Thoracic aorta (tissue), 2 donors: Measurements from ENCODE around the gene EHD2. TPM values are rescaled to one million over a fixed set of nuclear protein-coding genes. Genes with fewer than 3 reads are reported as not detected.
"Not testable (repeated sequence)": the region's sequence is repeated elsewhere in the genome, so short reads cannot be mapped to it uniquely, and the experiment has no call there.

Source experiments
- ATAC-seq: fragments of 150-250 bp; one replicate; pipeline ENCODE4 v1.8.0; 2017; ENCODE audit warnings: low read depth; ENCODE audit not compliant: insufficient number of reproducible peaks, low FRiP score
- DNase-seq: peaks from one replicate; pipeline ENCODE4 v3.0.0-alpha.2; 2020; ENCODE audit warnings: low spot score
- H3K27ac ChIP-seq, 2 donors: fragments of 200-600 bp; sonication (generic); 1 replicate in 1 of 2; 2 replicates in 1 of 2; pipeline ENCODE4 v1.5.1; 2016; ENCODE audit warnings: mild to moderate bottlenecking in 2 of 2, moderate library complexity in 2 of 2
- H3K27me3 ChIP-seq: fragments of 200-600 bp; sonication (generic); replicated peaks from 2 replicates; pipeline ENCODE4 v1.6.0; 2016; ENCODE audit warnings: mild to moderate bottlenecking; ENCODE audit not compliant: insufficient read depth
- H3K36me3 ChIP-seq: fragments of 200-600 bp; sonication (generic); one replicate; pipeline ENCODE4 v1.5.1; 2016
- H3K4me1 ChIP-seq, 2 donors: fragments of 200-600 bp; sonication (generic); 1 replicate in 1 of 2; 2 replicates in 1 of 2; pipeline versions ENCODE4 v1.5.1 to v1.6.0; 2016; ENCODE audit warnings: low read depth in 2 of 2, mild to moderate bottlenecking in 1 of 2; ENCODE audit not compliant: control insufficient read depth in 1 of 2
- H3K4me3 ChIP-seq: fragments of 200-600 bp; sonication (generic); 2 replicates; pipeline ENCODE4 v1.5.1; 2016; ENCODE audit warnings: mild to moderate bottlenecking
- H3K9me3 ChIP-seq: fragments of 200-600 bp; sonication (generic); 2 replicates; pipeline ENCODE4 v1.5.1; 2016
- total RNA-seq, 2 donors: library from RNA; depleted of rRNA; stranded (reverse); fragments of >200 nt; gene quantifications; one replicate each; pipeline versions ENCODE4 v1.1.0 to v1.2.3, GENCODE V29; 2016
- TF ChIP-seq, protein P1 (sequence below): fragments of 200-600 bp; sonication (generic); IDR thresholded peaks from one replicate; pipeline ENCODE4 v1.5.1; 2019; ENCODE audit warnings: antibody characterized with exemption

EHD2 gene
- total RNA-seq, 2 donors from 2014 or later = 141 to 195 TPM

DNA sequence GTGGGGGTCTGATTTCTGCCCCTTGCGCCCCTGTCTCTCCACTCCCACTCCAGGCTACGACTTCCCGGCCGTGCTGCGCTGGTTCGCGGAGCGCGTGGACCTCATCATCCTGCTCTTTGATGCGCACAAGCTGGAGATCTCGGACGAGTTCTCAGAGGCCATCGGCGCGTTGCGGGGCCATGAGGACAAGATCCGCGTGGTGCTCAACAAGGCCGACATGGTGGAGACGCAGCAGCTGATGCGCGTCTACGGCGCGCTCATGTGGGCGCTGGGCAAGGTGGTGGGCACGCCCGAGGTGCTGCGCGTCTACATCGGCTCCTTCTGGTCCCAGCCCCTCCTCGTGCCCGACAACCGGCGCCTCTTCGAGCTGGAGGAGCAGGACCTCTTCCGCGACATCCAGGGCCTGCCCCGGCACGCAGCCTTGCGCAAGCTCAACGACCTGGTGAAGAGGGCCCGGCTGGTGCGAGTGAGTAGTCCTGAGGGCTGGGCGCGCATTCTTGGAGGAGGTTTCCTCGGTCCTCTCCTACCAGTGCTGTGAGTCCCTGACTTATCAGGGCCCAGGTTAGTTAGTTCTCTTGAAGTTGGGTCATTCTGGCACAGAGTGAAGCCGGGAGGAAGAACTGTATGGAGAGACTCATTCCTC is 12.7 kb downstream of the EHD2 start:
- Histone ChIP-seq H3K4me1 (peaks cover 12 to 49% of the 10 kb centered on the region in 2 donors), H3K4me3 (no peak overlapping the region), H3K36me3 (peaks cover 18% of the 10 kb centered on the region), H3K27me3 (no peaks in the 10 kb centered on the region), H3K27ac (peak overlapping the region; percentile 4 to 19), H3K9me3 (no peaks in the 10 kb centered on the region)
- DNase-seq (no peak), ATAC-seq (no peak)
- TF ChIP-seq, protein P1, sequence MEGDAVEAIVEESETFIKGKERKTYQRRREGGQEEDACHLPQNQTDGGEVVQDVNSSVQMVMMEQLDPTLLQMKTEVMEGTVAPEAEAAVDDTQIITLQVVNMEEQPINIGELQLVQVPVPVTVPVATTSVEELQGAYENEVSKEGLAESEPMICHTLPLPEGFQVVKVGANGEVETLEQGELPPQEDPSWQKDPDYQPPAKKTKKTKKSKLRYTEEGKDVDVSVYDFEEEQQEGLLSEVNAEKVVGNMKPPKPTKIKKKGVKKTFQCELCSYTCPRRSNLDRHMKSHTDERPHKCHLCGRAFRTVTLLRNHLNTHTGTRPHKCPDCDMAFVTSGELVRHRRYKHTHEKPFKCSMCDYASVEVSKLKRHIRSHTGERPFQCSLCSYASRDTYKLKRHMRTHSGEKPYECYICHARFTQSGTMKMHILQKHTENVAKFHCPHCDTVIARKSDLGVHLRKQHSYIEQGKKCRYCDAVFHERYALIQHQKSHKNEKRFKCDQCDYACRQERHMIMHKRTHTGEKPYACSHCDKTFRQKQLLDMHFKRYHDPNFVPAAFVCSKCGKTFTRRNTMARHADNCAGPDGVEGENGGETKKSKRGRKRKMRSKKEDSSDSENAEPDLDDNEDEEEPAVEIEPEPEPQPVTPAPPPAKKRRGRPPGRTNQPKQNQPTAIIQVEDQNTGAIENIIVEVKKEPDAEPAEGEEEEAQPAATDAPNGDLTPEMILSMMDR = no peak

DNA sequence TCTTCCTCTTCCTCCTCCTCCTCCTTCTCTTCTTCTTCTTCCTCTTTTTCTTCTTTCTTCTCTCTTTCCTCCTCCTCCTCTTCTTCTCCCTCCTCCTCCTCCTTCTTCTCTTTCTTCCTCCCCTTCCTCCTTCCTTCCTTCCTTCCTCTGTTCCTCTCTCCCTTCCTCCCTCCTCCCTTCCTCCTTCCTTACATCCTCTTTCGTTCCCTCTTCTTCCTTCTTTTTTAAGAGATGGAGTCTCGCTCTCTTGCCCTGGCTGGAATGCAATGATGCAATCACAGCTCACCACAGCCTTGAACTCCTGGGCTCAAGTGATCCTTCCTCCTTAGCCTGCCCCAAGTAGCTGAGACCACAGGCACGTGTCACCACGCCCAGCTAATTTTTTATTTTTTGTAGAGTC is 13.2 kb downstream of the EHD2 start:
- peaks cover 12 to 48% of the 10 kb centered on the region in 2 donors for H3K4me1 ChIP-seq
- ATAC-seq (no peak), DNase-seq (no peak)
- no peaks in the 10 kb centered on the region for H3K27me3 ChIP-seq
- H3K36me3 ChIP-seq = peaks cover 18% of the 10 kb centered on the region
- TF ChIP-seq, protein P1 = no peak
- no peaks in the 10 kb centered on the region for H3K9me3 ChIP-seq
- peak overlapping the region; percentile 4 to 19 for H3K27ac ChIP-seq
- no peak overlapping the region for H3K4me3 ChIP-seq

DNA sequence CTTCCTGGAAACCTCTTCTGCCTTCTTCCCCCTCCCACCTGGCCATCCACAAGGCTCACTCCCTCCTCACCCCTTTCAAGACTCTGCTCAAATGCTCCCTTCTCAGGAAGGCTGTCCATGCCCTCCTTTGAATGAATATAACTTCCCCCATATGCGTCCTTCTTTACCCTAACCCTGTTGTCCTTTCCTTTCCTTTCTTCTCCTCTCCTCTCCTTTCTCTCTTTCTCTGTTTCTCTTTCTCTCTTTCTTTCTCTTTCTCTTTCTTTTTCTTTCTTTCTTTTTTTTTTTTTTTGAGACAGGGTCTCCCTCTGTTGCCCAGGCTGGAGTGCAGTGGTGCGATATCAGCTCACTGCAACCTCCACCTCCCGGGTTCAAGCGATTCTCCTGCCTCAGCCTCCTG is 15.1 kb downstream of the EHD2 start:
- H3K27me3 ChIP-seq, H3K4me3 ChIP-seq, ATAC-seq, DNase-seq, H3K9me3 ChIP-seq: not testable (repeated sequence)
- H3K36me3 ChIP-seq = peaks cover 18% of the 10 kb centered on the region
- H3K27ac ChIP-seq = peak overlapping the region; percentile 90 to 98
- peaks cover 7 to 38% of the 10 kb centered on the region in 2 donors for H3K4me1 ChIP-seq

DNA sequence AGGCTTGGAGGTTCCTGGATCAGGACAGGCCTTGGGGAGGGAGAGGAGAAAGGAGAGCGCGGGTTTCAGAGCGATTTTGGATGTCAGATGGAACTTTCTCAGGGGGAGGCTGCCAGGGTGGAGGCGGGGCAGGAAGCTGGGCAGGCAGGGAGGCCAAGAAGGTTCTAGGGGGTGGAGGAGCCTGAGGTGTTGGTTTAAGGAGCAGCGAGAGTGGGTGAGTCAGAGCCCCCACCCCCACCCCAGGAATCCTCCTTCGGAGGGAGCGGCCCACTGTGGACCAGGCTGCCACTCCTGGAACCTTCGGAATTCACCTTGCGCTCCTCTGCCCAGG is 16.2 kb downstream of the EHD2 start:
- Histone ChIP-seq H3K4me1 (peaks cover 7 to 26% of the 10 kb centered on the region in 2 donors), H3K27ac (peak overlapping the region; percentile 97 to 98), H3K27me3 (no peaks in the 10 kb centered on the region), H3K4me3 (peak overlapping the region; percentile 72), H3K36me3 (peaks cover 18% of the 10 kb centered on the region), H3K9me3 (no peaks in the 10 kb centered on the region)
- TF ChIP-seq, protein P1 = no peak
- peak; percentile 80 for ATAC-seq
- peak; percentile 65 for DNase-seq

DNA sequence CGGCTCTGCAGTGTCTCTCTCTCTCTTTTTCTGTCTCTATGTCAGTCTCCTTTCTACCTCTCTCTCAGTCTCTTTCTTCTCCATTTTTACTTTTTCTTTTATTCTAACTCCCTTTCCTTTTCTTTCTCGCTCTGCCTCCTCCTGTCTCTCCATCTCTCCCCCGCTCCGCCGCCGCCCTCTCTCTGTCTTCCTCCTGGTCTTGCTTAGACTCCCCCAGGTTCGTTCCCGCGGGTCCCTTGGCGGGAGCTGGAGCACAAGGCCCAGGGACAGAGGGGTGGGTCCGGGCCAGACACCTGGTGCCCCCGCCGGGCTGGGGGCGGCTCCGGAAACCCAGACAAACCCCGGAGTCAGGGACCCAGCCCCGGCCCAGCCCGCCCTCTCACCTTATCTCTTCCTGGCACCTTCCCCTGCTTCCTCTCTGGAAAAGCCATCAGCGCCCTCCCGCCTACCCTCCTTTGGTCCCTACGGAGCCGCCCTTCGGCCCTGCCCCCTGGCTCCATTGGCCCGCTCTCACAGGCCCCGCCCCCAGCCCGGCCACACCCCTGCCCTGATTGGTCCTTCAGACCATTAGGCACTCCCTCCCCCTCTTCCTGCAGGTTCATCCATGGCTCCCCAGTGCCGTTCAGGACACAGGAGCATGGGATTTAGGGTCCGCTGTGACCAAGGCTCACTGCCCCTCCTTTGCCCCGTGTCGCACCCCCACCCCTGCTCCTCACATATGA is 16.7 kb downstream of the EHD2 start:
- H3K4me1 ChIP-seq = peaks cover 7 to 24% of the 10 kb centered on the region in 2 donors
- ATAC-seq (peak; percentile 29), DNase-seq (no peak)
- H3K4me3 ChIP-seq = peak overlapping the region; percentile 72
- H3K27me3 ChIP-seq = no peaks in the 10 kb centered on the region
- H3K9me3 ChIP-seq = no peaks in the 10 kb centered on the region
- H3K27ac ChIP-seq = peak overlapping the region; percentile 97 to 98
- H3K36me3 ChIP-seq = peaks cover 18% of the 10 kb centered on the region
- TF ChIP-seq, protein P1 = no peak
